Measurements from ENCODE around the gene KRTAP10-10. TPM values are rescaled to one million over a fixed set of nuclear protein-coding genes. Genes with fewer than 3 reads are reported as not detected.

Gene KRTAP10-10
- total RNA-seq, 2 donors from 2014 or later, result not detected

DNA sequence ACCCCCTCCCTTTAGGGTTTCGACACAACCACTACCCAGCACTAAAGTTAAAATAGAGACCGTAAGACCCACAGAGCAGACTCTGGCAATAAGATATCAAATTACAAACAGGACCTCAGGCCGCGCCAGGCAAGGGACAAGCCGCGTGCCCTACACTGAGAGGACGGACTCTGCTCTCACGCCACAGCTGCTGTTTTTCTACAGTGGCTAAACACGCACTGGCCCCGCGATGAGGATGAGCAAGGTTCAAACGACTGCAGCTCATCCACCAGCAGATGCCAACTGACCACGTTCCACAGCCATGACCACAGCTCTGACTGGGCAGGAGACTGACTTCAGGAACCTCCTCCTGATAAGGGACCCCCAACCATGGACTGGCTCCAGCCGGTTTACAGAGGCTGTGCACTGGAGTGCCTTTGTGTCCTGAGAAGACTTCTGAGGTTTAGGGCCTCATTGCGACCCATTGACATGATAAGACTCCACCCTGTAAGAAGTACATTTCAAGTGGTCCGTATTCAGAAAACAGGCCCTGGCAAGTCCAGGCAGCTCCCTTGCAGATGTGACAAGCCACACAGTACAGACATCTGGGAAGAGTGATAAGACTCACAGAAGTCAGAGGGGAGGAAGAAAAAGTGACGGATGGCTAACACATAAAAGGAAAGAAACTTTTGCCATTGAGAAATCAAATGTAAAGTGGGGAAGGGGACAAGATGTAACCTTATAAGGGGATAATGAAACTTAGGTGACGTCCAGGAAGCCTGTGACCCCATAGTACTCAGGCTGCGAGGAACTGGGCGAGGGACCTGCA lies 43.4 kb upstream of the KRTAP10-10 start:
- Histone ChIP-seq H3K9ac (ENCODE audit: extremely low read depth, low read length, poor library complexity, severe bottlenecking) (no peak overlapping the region), H3K4me3 (ENCODE audit: low read length) (no peak overlapping the region), H3K9me3 (ENCODE audit: control insufficient read depth, low read length) (peaks cover 10% of the 10 kb centered on the region), H3K27ac (ENCODE audit: low read depth, low read length) (no peak overlapping the region), H3K27me3 (ENCODE audit: control insufficient read depth, insufficient read depth, low read length, poor library complexity, severe bottlenecking) (no peaks in the 10 kb centered on the region), H3K36me3 (ENCODE audit: control insufficient read depth, insufficient read depth, low read length) (no peaks in the 10 kb centered on the region), H3K4me1 (ENCODE audit: control insufficient read depth, insufficient read depth, low read length) (no peaks in the 10 kb centered on the region)
- Mint-ChIP-seq H3K27me3 (ENCODE audit: insufficient read depth) (no peaks in the 10 kb centered on the region), H3K9me3 (no peaks in the 10 kb centered on the region), H3K27ac (no peak overlapping the region), H3K4me3 (no peak overlapping the region), H3K36me3 (ENCODE audit: low read depth) (no peaks in the 10 kb centered on the region), H3K4me1 (peaks cover 13% of the 10 kb centered on the region)
- WGBS, 2 experiments (ENCODE audit: insufficient coverage in 1 of 2, insufficient read length in 1 of 2), result 84 to 90% methylated on average over 17 to 20 of the region's 20 CpGs
- TF ChIP-seq, protein P1, sequence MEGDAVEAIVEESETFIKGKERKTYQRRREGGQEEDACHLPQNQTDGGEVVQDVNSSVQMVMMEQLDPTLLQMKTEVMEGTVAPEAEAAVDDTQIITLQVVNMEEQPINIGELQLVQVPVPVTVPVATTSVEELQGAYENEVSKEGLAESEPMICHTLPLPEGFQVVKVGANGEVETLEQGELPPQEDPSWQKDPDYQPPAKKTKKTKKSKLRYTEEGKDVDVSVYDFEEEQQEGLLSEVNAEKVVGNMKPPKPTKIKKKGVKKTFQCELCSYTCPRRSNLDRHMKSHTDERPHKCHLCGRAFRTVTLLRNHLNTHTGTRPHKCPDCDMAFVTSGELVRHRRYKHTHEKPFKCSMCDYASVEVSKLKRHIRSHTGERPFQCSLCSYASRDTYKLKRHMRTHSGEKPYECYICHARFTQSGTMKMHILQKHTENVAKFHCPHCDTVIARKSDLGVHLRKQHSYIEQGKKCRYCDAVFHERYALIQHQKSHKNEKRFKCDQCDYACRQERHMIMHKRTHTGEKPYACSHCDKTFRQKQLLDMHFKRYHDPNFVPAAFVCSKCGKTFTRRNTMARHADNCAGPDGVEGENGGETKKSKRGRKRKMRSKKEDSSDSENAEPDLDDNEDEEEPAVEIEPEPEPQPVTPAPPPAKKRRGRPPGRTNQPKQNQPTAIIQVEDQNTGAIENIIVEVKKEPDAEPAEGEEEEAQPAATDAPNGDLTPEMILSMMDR (conservative IDR thresholded peaks at IDR 0.05), result no peak
- DNase-seq, result peak; percentile 58

DNA sequence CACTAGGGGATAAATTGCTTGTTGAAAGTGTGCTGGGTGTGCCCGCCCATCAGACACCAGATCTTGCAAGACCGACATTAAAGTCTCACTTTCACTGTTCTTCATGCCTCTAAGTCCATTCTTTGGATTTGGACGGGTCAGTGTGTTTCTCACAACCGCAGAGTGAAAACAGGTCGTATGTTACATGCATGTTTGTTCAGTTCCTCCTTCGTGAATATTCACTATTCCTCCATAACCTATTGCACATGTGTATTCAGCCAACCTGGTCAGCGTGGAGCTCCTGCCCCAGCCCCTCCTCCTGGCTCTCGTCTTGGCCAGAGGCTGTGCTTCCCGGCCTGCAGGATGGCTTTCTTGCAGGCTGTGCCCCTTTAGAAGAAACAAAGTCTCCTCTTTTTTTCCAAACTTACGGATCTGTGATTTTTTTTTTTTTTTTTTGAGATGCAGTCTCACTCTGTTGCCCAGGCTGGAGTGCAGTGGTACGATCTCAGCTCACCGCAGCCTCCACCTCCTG lies 42.7 kb upstream of the KRTAP10-10 start:
- WGBS, 2 experiments (ENCODE audit: insufficient coverage in 1 of 2, insufficient read length in 1 of 2), result 84 to 86% methylated on average over 7 to 12 of the region's 12 CpGs
- DNase-seq, result no peak
- Mint-ChIP-seq H3K4me1 (peaks cover 13% of the 10 kb centered on the region), H3K27me3 (ENCODE audit: insufficient read depth) (no peaks in the 10 kb centered on the region), H3K27ac (no peak overlapping the region), H3K36me3 (ENCODE audit: low read depth) (no peaks in the 10 kb centered on the region), H3K9me3 (no peaks in the 10 kb centered on the region), H3K4me3 (no peak overlapping the region)
- H3K27ac ChIP-seq (ENCODE audit: low read depth, low read length), result no peak overlapping the region
- no peaks in the 10 kb centered on the region for H3K27me3 ChIP-seq (ENCODE audit: control insufficient read depth, insufficient read depth, low read length, poor library complexity, severe bottlenecking)
- no peaks in the 10 kb centered on the region for H3K4me1 ChIP-seq (ENCODE audit: control insufficient read depth, insufficient read depth, low read length)
- H3K36me3 ChIP-seq (ENCODE audit: control insufficient read depth, insufficient read depth, low read length), result no peaks in the 10 kb centered on the region
- H3K9me3 ChIP-seq (ENCODE audit: control insufficient read depth, low read length), result peaks cover 13% of the 10 kb centered on the region
- no peak overlapping the region for H3K9ac ChIP-seq (ENCODE audit: extremely low read depth, low read length, poor library complexity, severe bottlenecking)
- H3K4me3 ChIP-seq (ENCODE audit: low read length), result no peak overlapping the region
- TF ChIP-seq, protein P1 (conservative IDR thresholded peaks at IDR 0.05), result no peak

DNA sequence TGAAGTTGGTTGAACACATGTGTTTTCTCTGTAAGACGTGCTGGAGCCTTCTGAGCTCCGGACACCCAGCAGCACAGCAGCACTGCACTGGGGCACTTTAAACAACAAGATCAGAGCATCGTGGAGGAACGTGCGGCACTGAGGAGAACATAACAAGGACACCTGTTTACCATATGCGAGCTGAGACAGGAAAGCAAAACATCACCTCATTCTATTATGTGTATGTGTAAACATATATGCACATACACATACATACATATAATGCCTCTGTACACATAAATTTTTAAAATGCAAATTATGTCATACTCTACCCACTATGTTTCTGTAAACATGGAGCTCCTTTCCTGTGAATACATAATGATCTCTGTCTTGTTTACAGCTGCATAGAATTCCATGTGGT lies 41.6 kb upstream of the KRTAP10-10 start:
- no peak overlapping the region for H3K27ac Mint-ChIP-seq
- no peak overlapping the region for H3K4me3 Mint-ChIP-seq
- H3K27me3 Mint-ChIP-seq (ENCODE audit: insufficient read depth), result no peaks in the 10 kb centered on the region
- peaks cover 18% of the 10 kb centered on the region for H3K4me1 Mint-ChIP-seq
- DNase-seq, result no peak
- H3K9me3 Mint-ChIP-seq, result no peaks in the 10 kb centered on the region
- Histone ChIP-seq H3K27me3 (ENCODE audit: control insufficient read depth, insufficient read depth, low read length, poor library complexity, severe bottlenecking) (no peaks in the 10 kb centered on the region), H3K4me1 (ENCODE audit: control insufficient read depth, insufficient read depth, low read length) (no peaks in the 10 kb centered on the region), H3K9ac (ENCODE audit: extremely low read depth, low read length, poor library complexity, severe bottlenecking) (no peak overlapping the region), H3K36me3 (ENCODE audit: control insufficient read depth, insufficient read depth, low read length) (no peaks in the 10 kb centered on the region), H3K4me3 (ENCODE audit: low read length) (no peak overlapping the region), H3K9me3 (ENCODE audit: control insufficient read depth, low read length) (peaks cover 13% of the 10 kb centered on the region), H3K27ac (ENCODE audit: low read depth, low read length) (no peak overlapping the region)
- no peaks in the 10 kb centered on the region for H3K36me3 Mint-ChIP-seq (ENCODE audit: low read depth)
- WGBS, 2 experiments (ENCODE audit: insufficient coverage in 1 of 2, insufficient read length in 1 of 2), result 96 to 100% methylated on average over 2 to 6 of the region's 6 CpGs
- TF ChIP-seq, protein P1 (conservative IDR thresholded peaks at IDR 0.05), result no peak

All from endodermal cell (in vitro differentiated cells).